GM12875 (cell line): ENCODE results near the gene ZNF655.

Experiments used
- H3K4me3 ChIP-seq: one replicate; pipeline ENCODE4 v1.5.1; 2011; ENCODE audit warnings: low read depth, low read length, control low read depth
- TF ChIP-seq, protein P1 (sequence below): IDR thresholded peaks from 2 replicates; pipeline ENCODE4 v1.5.1; 2011; ENCODE audit warnings: low read depth, mild to moderate bottlenecking, control low read depth, inconsistent platforms, low read length, moderate library complexity, borderline replicate concordance; ENCODE audit not compliant: insufficient read depth

The ZNF655 gene

GRCh38 chr7:99551767-99552463 lies 6.5 kb upstream of the ZNF655 start, which contains the start of gene FAM200A:
Gene FAM200A (minus strand): TSS chr7:99552114. CDS start chr7:99548407, 3,707 bp downstream.
- TF ChIP-seq, protein P1, sequence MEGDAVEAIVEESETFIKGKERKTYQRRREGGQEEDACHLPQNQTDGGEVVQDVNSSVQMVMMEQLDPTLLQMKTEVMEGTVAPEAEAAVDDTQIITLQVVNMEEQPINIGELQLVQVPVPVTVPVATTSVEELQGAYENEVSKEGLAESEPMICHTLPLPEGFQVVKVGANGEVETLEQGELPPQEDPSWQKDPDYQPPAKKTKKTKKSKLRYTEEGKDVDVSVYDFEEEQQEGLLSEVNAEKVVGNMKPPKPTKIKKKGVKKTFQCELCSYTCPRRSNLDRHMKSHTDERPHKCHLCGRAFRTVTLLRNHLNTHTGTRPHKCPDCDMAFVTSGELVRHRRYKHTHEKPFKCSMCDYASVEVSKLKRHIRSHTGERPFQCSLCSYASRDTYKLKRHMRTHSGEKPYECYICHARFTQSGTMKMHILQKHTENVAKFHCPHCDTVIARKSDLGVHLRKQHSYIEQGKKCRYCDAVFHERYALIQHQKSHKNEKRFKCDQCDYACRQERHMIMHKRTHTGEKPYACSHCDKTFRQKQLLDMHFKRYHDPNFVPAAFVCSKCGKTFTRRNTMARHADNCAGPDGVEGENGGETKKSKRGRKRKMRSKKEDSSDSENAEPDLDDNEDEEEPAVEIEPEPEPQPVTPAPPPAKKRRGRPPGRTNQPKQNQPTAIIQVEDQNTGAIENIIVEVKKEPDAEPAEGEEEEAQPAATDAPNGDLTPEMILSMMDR, result no peak

DNA sequence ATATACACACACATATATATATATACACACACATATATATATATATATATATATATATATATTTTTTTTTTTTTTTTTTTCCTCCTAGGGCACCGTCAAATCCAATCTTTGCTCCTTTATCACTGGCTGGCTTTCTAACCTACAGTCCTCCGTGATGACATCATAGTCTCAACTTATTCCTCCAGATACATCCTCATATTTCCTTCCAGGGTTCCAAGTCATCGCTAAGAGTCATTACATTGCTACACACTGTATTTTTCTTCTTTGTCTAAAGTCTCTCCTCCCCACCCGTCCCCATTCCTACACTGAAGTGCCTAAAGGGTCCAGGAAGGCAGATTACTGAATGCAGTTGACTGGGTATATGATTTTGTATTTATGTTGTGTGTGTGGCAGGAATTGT lies 5.4 kb upstream of the ZNF655 start:
- TF ChIP-seq, protein P1, result no peak
- no peak overlapping the region for H3K4me3 ChIP-seq

More at GRCh38 chr7:99551767-99552463, 6.5 kb upstream of the ZNF655 start, which contains the start of gene FAM200A:
- peak within 1 kb of the TSS; percentile 86 for H3K4me3 ChIP-seq

- no peak overlapping the region for H3K4me3 ChIP-seq
- TF ChIP-seq, protein P1, result no peak
These were observed 3.5 kb upstream of the ZNF655 start for GRCh38 chr7:99554939-99555338.

GRCh38 chr7:99557196-99557607 lies 1.2 kb upstream of the ZNF655 start:
- H3K4me3 ChIP-seq, result peak overlapping the region; percentile 97
- TF ChIP-seq, protein P1, result no peak

DNA sequence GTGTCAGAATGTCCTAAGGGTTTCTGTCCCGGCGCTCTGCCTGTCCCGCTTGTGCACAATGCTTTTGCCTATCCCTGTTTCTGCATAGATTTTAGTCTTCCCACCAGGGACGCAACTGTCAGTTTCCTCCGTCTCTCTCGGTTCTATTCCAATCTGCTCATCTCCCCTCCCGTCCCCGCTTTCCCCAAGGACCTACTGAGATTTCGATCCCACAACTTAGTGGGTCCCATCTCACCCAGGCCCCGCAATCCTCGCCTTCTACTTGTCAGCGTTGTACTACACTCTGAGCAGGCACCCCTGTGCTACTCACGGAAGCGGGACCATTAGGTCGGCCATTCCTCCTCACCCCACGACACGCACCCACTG lies 519 bp upstream of the ZNF655 start:
- peak overlapping the region; percentile 97 for H3K4me3 ChIP-seq

DNA sequence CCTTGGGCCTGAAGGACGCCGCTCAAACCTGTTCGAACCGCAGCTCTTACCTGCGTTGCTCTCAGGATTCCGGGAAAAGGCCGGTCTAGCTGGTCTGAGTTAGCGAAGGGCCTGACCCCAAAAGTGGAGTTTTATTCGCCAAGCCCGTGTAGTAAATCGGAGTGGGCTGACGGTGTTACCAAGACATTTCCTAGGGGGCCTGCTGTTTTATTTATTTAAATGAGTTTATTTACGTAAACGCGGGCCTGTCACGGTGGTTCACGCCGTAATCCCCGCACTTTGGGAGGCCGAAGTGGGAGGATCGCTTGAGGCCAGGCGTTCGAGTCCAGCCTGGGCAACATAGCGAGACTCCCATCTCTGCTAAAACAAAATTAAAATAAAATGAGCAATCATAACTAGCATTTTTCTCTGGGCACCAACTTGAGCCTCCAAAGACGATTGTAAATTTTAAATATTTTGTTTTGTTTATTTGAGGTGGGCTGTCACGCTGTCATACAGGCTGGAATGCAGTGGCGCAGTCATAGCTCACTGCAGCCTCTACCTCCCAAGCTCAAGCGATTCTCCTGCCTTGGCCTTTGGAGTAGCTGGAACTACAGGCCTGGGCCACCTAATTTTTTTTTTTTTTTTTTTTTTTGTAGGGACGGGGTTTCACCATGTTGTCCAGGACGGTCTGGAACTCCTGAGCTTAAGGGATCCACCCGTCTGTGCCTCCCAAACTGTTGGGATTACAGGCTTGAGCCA lies 903 bp downstream of the ZNF655 start:
- TF ChIP-seq, protein P1, result no peak
- peak overlapping the region; percentile 97 for H3K4me3 ChIP-seq

More for the DNA sequence above, 519 bp upstream of the ZNF655 start:
- TF ChIP-seq, protein P1, result no peak
